ENCODE measurements around the gene SLFN14.

- TF ChIP-seq CTCF (IDR thresholded peaks at IDR 0.05) = no peak
- no peak for TF ChIP-seq POLR2AphosphoS5 (IDR thresholded peaks at IDR 0.05; ENCODE audit: low read depth, low read length)
- no peak for TF ChIP-seq TCF7L2 (IDR thresholded peaks at IDR 0.05; ENCODE audit: low read depth, low read length)
- TF ChIP-seq SIN3A (IDR thresholded peaks at IDR 0.05; ENCODE audit: borderline replicate concordance, insufficient read depth, low read depth, low read length) = no peak
Measured at GRCh38 chr17:35575759-35576158, 15.1 kb upstream of the SLFN14 start.

All from Panc1 (cell line).